Stimulated activated CD8-positive, alpha-beta memory T cell treated with anti-CD3 and anti-CD28 coated beads, Interleukin-2, amount 100 ng/mL, for 1 hour (primary cell): ENCODE results near the gene GPR4.

Experiments used
- DNase-seq, 2 donors: peaks; one replicate each; pipeline ENCODE4 v3.0.0-alpha.2; 2020; ENCODE audit warnings: low read depth in 2 of 2

GPR4 gene

DNA sequence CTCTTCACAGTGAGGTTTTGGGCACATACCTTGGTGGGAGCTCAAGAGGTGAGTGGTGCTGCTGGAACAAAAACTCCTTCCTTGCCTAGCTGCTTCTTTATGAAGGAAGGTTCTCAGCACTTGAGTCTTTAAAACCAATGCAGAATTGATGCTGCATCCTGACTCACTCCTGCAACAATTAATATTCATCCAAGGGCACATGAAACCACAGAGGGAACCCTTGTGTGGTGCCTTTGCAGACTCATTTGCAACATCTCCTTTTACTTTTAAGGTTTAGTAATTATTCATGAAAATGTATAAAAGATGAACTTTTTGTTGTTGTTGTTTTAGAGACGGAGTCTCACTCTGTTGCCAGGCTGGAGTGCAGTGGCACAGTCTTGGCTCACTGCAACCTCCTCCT lies 47.5 kb downstream of the GPR4 start:
- DNase-seq = no peak

GRCh38 chr19:45553464-45553863 lies 48.5 kb downstream of the GPR4 start:
- DNase-seq = no peak

- no peak for DNase-seq
Observed at GRCh38 chr19:45547965-45548609, 53.9 kb downstream of the GPR4 start.

DNA sequence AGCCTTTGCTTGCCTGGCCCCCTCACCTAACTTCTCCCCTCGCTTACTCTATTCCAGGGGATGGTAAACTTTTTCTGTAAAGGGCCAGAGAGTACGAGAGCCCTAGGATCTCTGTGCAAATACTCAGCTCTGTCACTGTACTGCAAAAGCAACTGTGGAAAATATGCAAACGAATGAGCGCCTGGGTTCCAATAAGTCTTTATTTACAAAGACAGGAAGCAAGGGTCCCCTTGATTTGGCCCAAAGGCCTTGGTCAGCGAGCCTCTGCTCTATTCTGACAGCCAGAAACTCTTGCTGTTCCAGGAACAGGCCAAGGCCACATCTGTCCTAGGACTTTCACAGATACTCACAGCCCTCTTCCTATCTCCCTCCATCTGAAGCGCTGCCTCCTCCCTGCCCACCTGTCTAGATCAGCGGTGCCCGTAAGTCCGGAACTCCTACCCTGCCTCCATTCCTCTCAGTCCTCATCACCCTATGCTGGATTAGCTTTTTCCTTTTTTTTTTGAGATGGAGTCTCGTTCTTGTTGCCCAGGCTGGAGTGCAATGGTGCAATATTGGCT lies 54.7 kb downstream of the GPR4 start:
- no peak for DNase-seq

DNA sequence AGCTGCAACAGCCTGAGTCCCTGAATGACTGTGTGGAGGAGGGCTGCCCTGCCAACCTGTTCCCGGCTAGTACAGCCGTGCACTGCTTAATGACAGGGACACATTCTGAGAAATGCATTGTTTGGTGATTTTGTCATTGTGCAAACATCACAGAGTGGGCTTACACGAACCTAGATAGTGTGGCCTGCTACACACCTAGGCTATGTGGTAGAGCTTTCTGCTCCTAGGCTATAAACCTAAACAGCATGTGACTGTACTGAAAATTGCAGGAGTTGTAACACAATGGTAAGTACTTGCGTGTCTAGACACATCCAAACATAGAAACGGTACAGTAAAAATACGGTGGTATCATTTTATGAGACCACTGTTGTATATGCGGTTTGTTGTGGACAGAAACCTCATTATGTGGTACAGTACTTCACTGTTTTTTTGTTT lies 59.8 kb downstream of the GPR4 start:
- no peak for DNase-seq
